ENCODE data around the gene FANCI.

The FANCI gene

DNA sequence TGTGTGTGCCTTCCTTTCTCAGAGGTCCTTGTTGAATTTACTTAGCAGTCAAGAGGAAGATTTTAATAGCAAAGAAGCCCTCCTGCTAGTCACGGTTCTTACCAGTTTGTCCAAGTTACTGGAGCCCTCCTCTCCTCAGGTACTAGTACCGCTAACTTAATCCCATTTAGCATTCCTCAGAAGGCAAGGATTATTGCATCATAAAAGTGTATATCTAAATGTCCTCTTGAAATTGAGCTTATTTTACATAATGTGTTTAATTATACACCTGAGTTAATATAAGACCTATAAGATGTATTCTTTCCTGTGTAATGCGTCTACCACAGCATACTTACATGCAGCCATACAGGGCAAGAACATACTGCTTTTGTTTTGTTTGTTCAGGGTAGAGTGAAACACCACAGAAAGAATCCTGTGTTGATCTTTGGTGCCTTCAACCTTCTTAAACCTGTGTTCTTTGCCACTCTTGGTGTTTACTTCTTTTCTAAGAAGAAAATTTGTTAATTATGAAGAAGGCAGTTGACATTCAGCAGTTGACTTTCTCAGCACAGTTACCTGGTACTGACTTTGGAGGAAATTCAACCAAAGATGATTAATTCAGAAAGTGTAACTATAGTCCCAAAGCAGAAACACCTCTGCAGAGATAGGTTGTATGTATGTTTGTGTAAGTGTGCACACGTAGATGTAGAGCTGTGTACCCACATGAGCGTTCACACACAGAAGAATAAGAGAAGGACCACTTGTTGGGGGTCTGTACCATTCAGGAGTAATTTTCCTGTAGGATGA, 57.7 kb downstream of the FANCI start:
- Histone ChIP-seq H3K14ac (ENCODE audit: low read length) (no peak overlapping the region), H3K36me3 (replicated peaks in 1 of 2; ENCODE audit: control insufficient read depth in 2 of 2, insufficient read depth in 2 of 2, low read length in 2 of 2) (peaks cover 28 to 84% of the 10 kb centered on the region in 2 donors), H4K91ac (ENCODE audit: low read depth, low read length, poor library complexity) (no peak overlapping the region), H2BK12ac (ENCODE audit: low read length) (no peak overlapping the region), H4K8ac (ENCODE audit: low read depth, low read length) (no peak overlapping the region), H3K9me3 (replicated peaks in 1 of 2; ENCODE audit: control insufficient read depth in 2 of 2, insufficient read depth in 1 of 2, low read depth in 1 of 2, low read length in 2 of 2) (no peaks in the 10 kb centered on the region), H3K4me1 (ENCODE audit: control insufficient read depth in 2 of 2, insufficient read depth in 1 of 2, low read depth in 1 of 2, low read length in 2 of 2) (no peaks in the 10 kb centered on the region), H3K4ac (ENCODE audit: low read length) (no peak overlapping the region), H3K4me3 (ENCODE audit: low read length in 2 of 2) (no peak overlapping the region), H2BK120ac (ENCODE audit: low read depth, low read length) (no peak overlapping the region), H3K23ac (ENCODE audit: low read depth, low read length, poor library complexity) (no peak overlapping the region), H3K4me2 (ENCODE audit: insufficient read depth, low read length, poor library complexity, severe bottlenecking) (no peak overlapping the region), H3K18ac (ENCODE audit: low read length) (no peak overlapping the region), H3K79me1 (ENCODE audit: low read depth, low read length) (no peaks in the 10 kb centered on the region), H3K9ac (ENCODE audit: low read depth, low read length, poor library complexity) (no peak overlapping the region), H2AK5ac (ENCODE audit: low read depth, low read length) (no peak overlapping the region), H2BK5ac (ENCODE audit: low read length) (no peak overlapping the region), H3K27ac (replicated peaks; ENCODE audit: low read length) (no peak overlapping the region), H3K27me3 (ENCODE audit: control insufficient read depth in 3 of 3, insufficient read depth in 3 of 3, low read depth in 1 of 3, low read length in 3 of 3) (no peaks in the 10 kb centered on the region), H2AFZ (ENCODE audit: low read length) (no peak overlapping the region), H2BK15ac (ENCODE audit: low read length) (no peak overlapping the region)
- DNase-seq (ENCODE audit: low spot score) = no peak
- no CpG with 5 or more reads among the region's 5 CpGs for WGBS, 2 donors (ENCODE audit: extremely low coverage in 2 of 2, insufficient read length in 2 of 2, insufficient replicate concordance in 1 of 2)

DNA sequence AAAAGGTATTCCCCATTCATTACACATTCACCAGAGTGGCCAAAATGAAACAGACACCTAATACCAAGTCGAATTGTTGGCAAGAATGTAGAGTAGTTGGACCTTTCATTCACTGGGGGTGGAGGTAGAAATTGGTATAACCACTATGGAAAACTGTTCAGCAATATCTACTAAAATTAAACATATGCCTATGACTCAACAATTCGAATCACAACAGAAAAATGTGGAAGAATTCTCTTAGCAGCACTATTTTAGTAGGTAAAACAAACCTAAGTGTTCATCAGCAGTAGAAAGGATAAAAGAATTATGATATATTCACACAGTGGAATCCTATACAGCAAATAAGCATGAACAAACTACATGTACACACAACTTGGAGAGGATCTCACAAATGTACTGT, 60.2 kb downstream of the FANCI start:
- H3K4me2 ChIP-seq (ENCODE audit: insufficient read depth, low read length, poor library complexity, severe bottlenecking) = no peak overlapping the region
- H3K36me3 ChIP-seq (replicated peaks in 1 of 2; ENCODE audit: control insufficient read depth in 2 of 2, insufficient read depth in 2 of 2, low read length in 2 of 2) = peaks cover 43 to 95% of the 10 kb centered on the region in 2 donors
- no peak overlapping the region for H3K23ac ChIP-seq (ENCODE audit: low read depth, low read length, poor library complexity)

DNA sequence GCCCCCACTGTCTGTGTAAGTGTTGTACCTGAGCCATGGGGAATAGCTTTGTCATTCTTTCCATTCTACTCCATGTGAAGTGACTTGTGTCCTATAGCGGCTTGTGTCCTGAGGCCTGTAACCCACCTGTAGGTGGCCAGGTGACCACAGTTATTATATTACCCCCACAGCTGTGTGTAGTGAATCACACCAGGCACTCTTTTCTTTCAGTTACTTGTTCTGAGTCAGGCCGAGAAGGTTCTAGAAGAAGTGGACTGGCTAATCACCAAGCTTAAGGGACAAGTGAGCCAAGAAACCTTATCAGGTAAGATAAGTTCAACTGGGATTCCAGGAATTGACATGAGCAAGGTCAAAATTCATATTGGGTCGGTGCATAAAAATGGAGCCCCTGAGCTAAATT, 61.6 kb downstream of the FANCI start:
- no CpG with 5 or more reads among the region's 3 CpGs for WGBS, 2 donors (ENCODE audit: extremely low coverage in 2 of 2, insufficient read length in 2 of 2, insufficient replicate concordance in 1 of 2)
- H2BK12ac ChIP-seq (ENCODE audit: low read length) = no peak overlapping the region

More for the DNA sequence above, 60.2 kb downstream of the FANCI start:
- DNase-seq (ENCODE audit: low spot score) = no peak
- Histone ChIP-seq H4K91ac (ENCODE audit: low read depth, low read length, poor library complexity) (no peak overlapping the region), H3K79me1 (ENCODE audit: low read depth, low read length) (no peaks in the 10 kb centered on the region), H3K27me3 (ENCODE audit: control insufficient read depth in 3 of 3, insufficient read depth in 3 of 3, low read depth in 1 of 3, low read length in 3 of 3) (no peaks in the 10 kb centered on the region), H3K4me3 (ENCODE audit: low read length in 2 of 2) (no peak overlapping the region), H2BK5ac (ENCODE audit: low read length) (no peak overlapping the region), H2BK12ac (ENCODE audit: low read length) (no peak overlapping the region), H3K18ac (ENCODE audit: low read length) (no peak overlapping the region), H4K8ac (ENCODE audit: low read depth, low read length) (no peak overlapping the region), H3K27ac (replicated peaks; ENCODE audit: low read length) (no peak overlapping the region), H3K9ac (ENCODE audit: low read depth, low read length, poor library complexity) (no peak overlapping the region), H2AFZ (ENCODE audit: low read length) (no peak overlapping the region), H3K14ac (ENCODE audit: low read length) (no peak overlapping the region), H2BK120ac (ENCODE audit: low read depth, low read length) (no peak overlapping the region), H3K4me1 (ENCODE audit: control insufficient read depth in 2 of 2, insufficient read depth in 1 of 2, low read depth in 1 of 2, low read length in 2 of 2) (no peaks in the 10 kb centered on the region), H3K4ac (ENCODE audit: low read length) (no peak overlapping the region), H2BK15ac (ENCODE audit: low read length) (no peak overlapping the region), H3K9me3 (replicated peaks in 1 of 2; ENCODE audit: control insufficient read depth in 2 of 2, insufficient read depth in 1 of 2, low read depth in 1 of 2, low read length in 2 of 2) (no peaks in the 10 kb centered on the region), H2AK5ac (ENCODE audit: low read depth, low read length) (no peak overlapping the region)
- no CpG with 5 or more reads among the region's 2 CpGs for WGBS, 2 donors (ENCODE audit: extremely low coverage in 2 of 2, insufficient read length in 2 of 2, insufficient replicate concordance in 1 of 2)

DNA sequence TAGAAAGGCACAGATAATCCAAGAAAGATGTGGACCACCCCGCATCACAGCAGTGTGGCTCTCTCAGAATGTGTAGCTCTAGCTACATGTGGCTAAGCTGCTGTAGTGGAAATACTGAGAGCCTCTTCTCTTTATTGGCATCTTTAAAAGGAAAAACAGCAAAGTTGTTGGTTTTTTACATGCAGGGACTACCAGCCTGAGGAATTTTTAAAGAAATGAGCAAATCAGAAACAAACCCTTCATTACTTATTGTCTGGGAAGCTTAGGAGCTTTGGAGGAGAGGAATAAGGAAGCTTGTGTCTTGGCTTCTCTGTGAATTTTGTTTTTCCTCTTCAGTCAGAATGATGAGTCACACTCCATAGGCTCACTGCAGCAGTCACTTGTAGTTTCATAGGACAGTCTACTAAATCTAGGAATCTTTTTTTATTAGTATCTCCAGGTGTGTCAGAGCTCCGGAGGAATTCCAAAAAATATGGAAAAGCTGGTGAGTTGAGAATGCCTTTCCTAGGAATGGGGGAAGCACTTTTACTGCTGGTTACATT, 63.3 kb downstream of the FANCI start:
- no peaks in the 10 kb centered on the region for H3K9me3 ChIP-seq (replicated peaks in 1 of 2; ENCODE audit: control insufficient read depth in 2 of 2, insufficient read depth in 1 of 2, low read depth in 1 of 2, low read length in 2 of 2)
- H2BK5ac ChIP-seq (ENCODE audit: low read length) = no peak overlapping the region
- no peaks in the 10 kb centered on the region for H3K27me3 ChIP-seq (ENCODE audit: control insufficient read depth in 3 of 3, insufficient read depth in 3 of 3, low read depth in 1 of 3, low read length in 3 of 3)
- no peak overlapping the region for H3K23ac ChIP-seq (ENCODE audit: low read depth, low read length, poor library complexity)
- no peak overlapping the region for H2AK5ac ChIP-seq (ENCODE audit: low read depth, low read length)
- H3K36me3 ChIP-seq (replicated peaks in 1 of 2; ENCODE audit: control insufficient read depth in 2 of 2, insufficient read depth in 2 of 2, low read length in 2 of 2) = peaks cover 39 to 94% of the 10 kb centered on the region in 2 donors
- no peak overlapping the region for H4K91ac ChIP-seq (ENCODE audit: low read depth, low read length, poor library complexity)
- no peak overlapping the region for H2BK12ac ChIP-seq (ENCODE audit: low read length)
- no peaks in the 10 kb centered on the region for H3K4me1 ChIP-seq (ENCODE audit: control insufficient read depth in 2 of 2, insufficient read depth in 1 of 2, low read depth in 1 of 2, low read length in 2 of 2)
- H2BK15ac ChIP-seq (ENCODE audit: low read length) = no peak overlapping the region
- no peak for DNase-seq (ENCODE audit: low spot score)
- no peak overlapping the region for H3K4ac ChIP-seq (ENCODE audit: low read length)
- no peak overlapping the region for H3K18ac ChIP-seq (ENCODE audit: low read length)
- no peak overlapping the region for H3K14ac ChIP-seq (ENCODE audit: low read length)
- no peak overlapping the region for H3K9ac ChIP-seq (ENCODE audit: low read depth, low read length, poor library complexity)
- no peak overlapping the region for H2BK120ac ChIP-seq (ENCODE audit: low read depth, low read length)
- no CpG with 5 or more reads among the region's 2 CpGs for WGBS, 2 donors (ENCODE audit: extremely low coverage in 2 of 2, insufficient read length in 2 of 2, insufficient replicate concordance in 1 of 2)
- no peak overlapping the region for H4K8ac ChIP-seq (ENCODE audit: low read depth, low read length)
- H3K79me1 ChIP-seq (ENCODE audit: low read depth, low read length) = no peaks in the 10 kb centered on the region
- H3K4me3 ChIP-seq (ENCODE audit: low read length in 2 of 2) = no peak overlapping the region
- no peak overlapping the region for H3K4me2 ChIP-seq (ENCODE audit: insufficient read depth, low read length, poor library complexity, severe bottlenecking)
- no peak overlapping the region for H2AFZ ChIP-seq (ENCODE audit: low read length)
- H3K27ac ChIP-seq (replicated peaks; ENCODE audit: low read length) = no peak overlapping the region

More for the DNA sequence above, 61.6 kb downstream of the FANCI start:
- H3K4ac ChIP-seq (ENCODE audit: low read length) = no peak overlapping the region
- H2AK5ac ChIP-seq (ENCODE audit: low read depth, low read length) = no peak overlapping the region
- no peaks in the 10 kb centered on the region for H3K4me1 ChIP-seq (ENCODE audit: control insufficient read depth in 2 of 2, insufficient read depth in 1 of 2, low read depth in 1 of 2, low read length in 2 of 2)
- no peak overlapping the region for H3K18ac ChIP-seq (ENCODE audit: low read length)
- no peaks in the 10 kb centered on the region for H3K9me3 ChIP-seq (replicated peaks in 1 of 2; ENCODE audit: control insufficient read depth in 2 of 2, insufficient read depth in 1 of 2, low read depth in 1 of 2, low read length in 2 of 2)
- no peak for DNase-seq (ENCODE audit: low spot score)
- H3K4me2 ChIP-seq (ENCODE audit: insufficient read depth, low read length, poor library complexity, severe bottlenecking) = no peak overlapping the region
- no peak overlapping the region for H2BK5ac ChIP-seq (ENCODE audit: low read length)
- peaks cover 40 to 95% of the 10 kb centered on the region in 2 donors for H3K36me3 ChIP-seq (replicated peaks in 1 of 2; ENCODE audit: control insufficient read depth in 2 of 2, insufficient read depth in 2 of 2, low read length in 2 of 2)
- H3K23ac ChIP-seq (ENCODE audit: low read depth, low read length, poor library complexity) = no peak overlapping the region
- no peak overlapping the region for H2BK15ac ChIP-seq (ENCODE audit: low read length)
- no peak overlapping the region for H3K9ac ChIP-seq (ENCODE audit: low read depth, low read length, poor library complexity)
- no peak overlapping the region for H3K27ac ChIP-seq (replicated peaks; ENCODE audit: low read length)
- no peak overlapping the region for H4K91ac ChIP-seq (ENCODE audit: low read depth, low read length, poor library complexity)
- no peaks in the 10 kb centered on the region for H3K79me1 ChIP-seq (ENCODE audit: low read depth, low read length)
- H3K4me3 ChIP-seq (ENCODE audit: low read length in 2 of 2) = no peak overlapping the region
- no peak overlapping the region for H2AFZ ChIP-seq (ENCODE audit: low read length)
- no peaks in the 10 kb centered on the region for H3K27me3 ChIP-seq (ENCODE audit: control insufficient read depth in 3 of 3, insufficient read depth in 3 of 3, low read depth in 1 of 3, low read length in 3 of 3)
- H4K8ac ChIP-seq (ENCODE audit: low read depth, low read length) = no peak overlapping the region
- H2BK120ac ChIP-seq (ENCODE audit: low read depth, low read length) = no peak overlapping the region
- H3K14ac ChIP-seq (ENCODE audit: low read length) = no peak overlapping the region
